K562 (cell line): ENCODE data around the gene BCAS1. TPM values are rescaled to one million over a fixed set of nuclear protein-coding genes. Genes with fewer than 3 reads are reported as not detected.

Experiments
- AFF1 ChIP-seq, 2 experiments: fragments of 450-650 bp; IDR thresholded peaks; 2 replicates each; pipeline ENCODE4 v1.6.1; 2018; ENCODE audit warnings: mild to moderate bottlenecking in 2 of 2, low read depth in 1 of 2; ENCODE audit not compliant: partially characterized antibody in 2 of 2
- BHLHE40 ChIP-seq: IDR thresholded peaks from 2 replicates; pipeline ENCODE4 v1.6.1; 2011; ENCODE audit warnings: low read length, improper control_type of control experiment
- CEBPG ChIP-seq, 3 experiments: fragments of 200-800 bp in 1 of 3; sonication (Bioruptor generic) in 1 of 3; sonication (generic) in 1 of 3; formaldehyde crosslinking in 1 of 3; IDR thresholded peaks in 2 of 3; conservative IDR thresholded peaks in 1 of 3; 2 replicates each; pipeline versions ENCODE4 v1.6.1 to v1.8.0; 2016 to 2022; ENCODE audit warnings: missing compliant biosample characterization in 2 of 3, missing genetic modification characterization in 2 of 3, mild to moderate bottlenecking in 1 of 3, missing genetic modification reagents in 1 of 3
- DIDO1 ChIP-seq: fragments of 450-650 bp; IDR thresholded peaks from 2 replicates; pipeline ENCODE4 v1.6.1; 2016; ENCODE audit warnings: low read depth, missing biosample characterization, missing genetic modification characterization
- EP400 ChIP-seq: fragments of 450-650 bp; IDR thresholded peaks from 2 replicates; pipeline ENCODE4 v1.6.1; 2017; ENCODE audit warnings: antibody characterized with exemption, mild to moderate bottlenecking, moderate library complexity
- FOXK1 ChIP-seq: sonication (generic); formaldehyde crosslinking; IDR thresholded peaks from 2 replicates; pipeline ENCODE4 v1.8.0; 2022; ENCODE audit warnings: missing genetic modification reagents, mild to moderate bottlenecking, borderline replicate concordance
- KDM5B ChIP-seq: fragments of 200-600 bp; sonication (generic); IDR thresholded peaks from 2 replicates; pipeline ENCODE4 v1.6.1; 2012; ENCODE audit warnings: low read depth, mild to moderate bottlenecking, moderate library complexity, low read length, control low read depth, inconsistent platforms; ENCODE audit not compliant: insufficient replicate concordance
- KLF13 ChIP-seq: fragments of 450-650 bp; IDR thresholded peaks from 2 replicates; pipeline ENCODE4 v1.6.1; 2016; ENCODE audit warnings: missing genetic modification characterization, low read depth, mild to moderate bottlenecking, missing compliant biosample characterization, moderate library complexity, borderline replicate concordance
- MYC ChIP-seq, 2 experiments: fragments of 250-450 bp in 1 of 2; sonication (Bioruptor Pico) in 1 of 2; IDR thresholded peaks; 2 replicates each; pipeline versions ENCODE4 v1.5.1 to v1.6.1; 2012 to 2021; ENCODE audit warnings: low read depth in 2 of 2, borderline replicate concordance in 1 of 2, improper control_type of control experiment in 1 of 2, low read length in 1 of 2, mild to moderate bottlenecking in 1 of 2, moderate library complexity in 1 of 2
- REST ChIP-seq, 2 experiments: fragments of 450-650 bp; formaldehyde crosslinking in 1 of 2; IDR thresholded peaks; 2 replicates each; pipeline versions ENCODE4 v1.4.0 to v1.6.1; 2014 to 2020; ENCODE audit warnings: mild to moderate bottlenecking in 2 of 2, borderline replicate concordance in 1 of 2, low read depth in 1 of 2
- TAF7 ChIP-seq: fragments of 450-650 bp; IDR thresholded peaks from 2 replicates; pipeline ENCODE4 v1.6.1; 2016; ENCODE audit warnings: missing genetic modification characterization, missing compliant biosample characterization
- TCF3 ChIP-seq: sonication (generic); formaldehyde crosslinking; IDR thresholded peaks from 2 replicates; pipeline ENCODE4 v1.4.0; 2020; ENCODE audit warnings: mild to moderate bottlenecking, missing genetic modification reagents
- TSC22D4 ChIP-seq: fragments of 450-650 bp; IDR thresholded peaks from 2 replicates; pipeline ENCODE4 v1.6.1; 2016; ENCODE audit warnings: missing genetic modification characterization, missing biosample characterization, control low read depth
- polyA plus RNA-seq, 8 experiments: library from polyadenylated mRNA; depleted of rRNA in 4 of 8; stranded (reverse) in 5 of 8; unstranded in 3 of 8; fragments of >200 nt; fragmentation: Nextera tagmentation in 2 of 8; fragmentation: Illumina TruSeq in 1 of 8; extraction: Ambion mirVana in 2 of 8; extraction: Trizol in 1 of 8; gene quantifications; 2 replicates each; pipeline versions ENCODE4 v1.2.1 to v1.2.3, GENCODE V29; 2011 to 2014; ENCODE audit warnings: inconsistent platforms in 1 of 8, missing spikeins in 1 of 8
- total RNA-seq, 7 experiments: library from RNA; depleted of rRNA in 6 of 7; stranded (reverse); fragments of >200 nt in 6 of 7; fragmentation: Illumina TruSeq in 2 of 7; extraction: Trizol in 2 of 7; gene quantifications; 2 replicates each; pipeline versions ENCODE4 v1.2.1 to v1.2.3, GENCODE V29; 2011 to 2021; ENCODE audit warnings: low replicate concordance in 1 of 7

BCAS1 gene
- total and polyA plus RNA-seq, 9 of the 15 experiments (the other 6 are each of a cell fraction or from before 2014, with no cell fraction given) = 0.18 to 2.3 (median 0.93) TPM

GRCh38 chr20:53915446-53916172 is 154.8 kb downstream of the BCAS1 start (continued):
- TF ChIP-seq AFF1 (IDR thresholded peaks at IDR 0.05; ENCODE audit: low read depth in 1 of 2, partially characterized antibody in 2 of 2) (peak; percentile 15 to 31), CEBPG (CRISPR knock-in tag; IDR thresholded peaks at IDR 0.05) (no peak), CEBPG (tag; conservative IDR thresholded peaks at IDR 0.05 in 1 of 2, IDR thresholded peaks at IDR 0.05 in 1 of 2) (peak in 1 of 2 experiments; percentile 45; a peak in 1 of 4 replicates), TCF3 (CRISPR knock-in tag) (no peak), EP400 (peak; percentile 55), KDM5B (peak; percentile 4), REST (IDR thresholded peaks at IDR 0.05; ENCODE audit: borderline replicate concordance) (peak; percentile 79), REST (CRISPR knock-in tag; IDR thresholded peaks at IDR 0.05; ENCODE audit: low read depth) (no peak), TAF7 (tag) (0 out of 2 replicates have a peak, but pooled peaks have one; percentile 41), DIDO1 (tag) (no peak), TSC22D4 (tag) (no peak), BHLHE40 (no peak), FOXK1 (CRISPR knock-in tag) (0 out of 2 replicates have a peak, but pooled peaks have one; percentile 61), MYC (IDR thresholded peaks at IDR 0.05; ENCODE audit: low read depth, low read length) (no peak; the same call in 1 of the 2 replicates), MYC (CRISPR knock-in tag; IDR thresholded peaks at IDR 0.05; ENCODE audit: borderline replicate concordance, low read depth) (peak; percentile 40; the same call in 1 of the 2 replicates), KLF13 (tag) (no peak)
